GM18502 (cell line): Measurements from ENCODE around the gene ICOS.
"Not testable (repeated sequence)": the region's sequence is repeated elsewhere in the genome, so short reads cannot be mapped to it uniquely, and the experiment has no call there.

Source experiments
- ATAC-seq: cut with Tn5 transposase; IDR thresholded peaks from one replicate; pipeline ENCODE4 v1.9.1; 2021; ENCODE audit warnings: mild to moderate bottlenecking; ENCODE audit not compliant: unreplicated experiment, poor library complexity

Gene ICOS

GRCh38 chr2:203915256-203915655, 21.3 kb upstream of the ICOS start:
- ATAC-seq = no peak

- ATAC-seq = no peak
These were observed 19.8 kb upstream of the ICOS start for GRCh38 chr2:203916756-203917155.

- ATAC-seq = no peak
These were observed 18.3 kb upstream of the ICOS start for GRCh38 chr2:203918264-203918663.

GRCh38 chr2:203918839-203919238, 17.7 kb upstream of the ICOS start:
- ATAC-seq = no peak

GRCh38 chr2:203925512-203926158, 10.9 kb upstream of the ICOS start:
- ATAC-seq = no peak

GRCh38 chr2:203928849-203929248, 7.7 kb upstream of the ICOS start:
- no peak for ATAC-seq

GRCh38 chr2:203931262-203931661, 5.3 kb upstream of the ICOS start:
- ATAC-seq = not testable (repeated sequence)

GRCh38 chr2:203934041-203934492, 2.5 kb upstream of the ICOS start:
- no peak for ATAC-seq

- ATAC-seq = no peak
These were observed 1.7 kb upstream of the ICOS start for GRCh38 chr2:203934711-203935438.

GRCh38 chr2:203935568-203935967, 995 bp upstream of the ICOS start:
- no peak for ATAC-seq

- no peak for ATAC-seq
These were observed 386 bp downstream of the ICOS start for GRCh38 chr2:203936949-203937348.

- no peak for ATAC-seq
These were observed 1.2 kb downstream of the ICOS start for GRCh38 chr2:203937788-203938187.

GRCh38 chr2:203940039-203940438, 3.5 kb downstream of the ICOS start:
- ATAC-seq = no peak

- ATAC-seq = not testable (repeated sequence)
These were observed 7.2 kb downstream of the ICOS start for GRCh38 chr2:203943493-203944382.

GRCh38 chr2:203948733-203949132, 12.2 kb downstream of the ICOS start:
- peak; percentile 65 for ATAC-seq

- no peak for ATAC-seq
These were observed 12.7 kb downstream of the ICOS start for GRCh38 chr2:203949228-203949627.

- ATAC-seq = no peak
These were observed 14.9 kb downstream of the ICOS start for GRCh38 chr2:203951366-203951902.

GRCh38 chr2:203959265-203959664, 22.7 kb downstream of the ICOS start:
- no peak for ATAC-seq

- no peak for ATAC-seq
These were observed 23.1 kb downstream of the ICOS start for GRCh38 chr2:203959672-203960071.

- ATAC-seq = no peak
These were observed 24.2 kb downstream of the ICOS start for GRCh38 chr2:203960811-203961210.

GRCh38 chr2:203965190-203965589, 28.6 kb downstream of the ICOS start:
- ATAC-seq = not testable (repeated sequence)
